ENCODE data around the gene FCMR. TPM values are rescaled to one million over a fixed set of nuclear protein-coding genes. Genes with fewer than 3 reads are reported as not detected.

Gene FCMR
- total and polyA plus RNA-seq, 10 of the 15 experiments (the other 5 are each of a cell fraction or from before 2014, with no cell fraction given) = 79.7 to 245 (median 123) TPM

DNA sequence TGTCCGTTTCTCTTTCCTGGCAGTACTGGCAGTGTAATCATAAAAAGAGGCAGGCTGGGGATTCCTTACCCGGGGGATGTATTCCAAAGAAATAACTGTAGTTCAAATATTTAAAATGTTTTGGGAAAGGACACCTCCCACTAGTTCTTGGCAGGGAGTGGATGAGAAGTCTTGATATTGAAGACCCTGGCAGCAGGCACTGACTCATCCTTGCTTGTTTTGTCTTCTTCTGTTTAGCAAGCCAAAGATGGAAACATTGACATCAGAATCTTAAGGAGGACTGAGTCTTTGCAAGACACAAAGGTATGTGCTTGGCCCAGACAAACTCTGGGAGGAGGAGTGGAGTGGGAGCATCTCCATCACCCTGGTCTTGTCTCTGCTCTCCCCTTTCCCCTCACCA lies 55.7 kb downstream of the FCMR start (continued):
- TF ChIP-seq, protein P1, sequence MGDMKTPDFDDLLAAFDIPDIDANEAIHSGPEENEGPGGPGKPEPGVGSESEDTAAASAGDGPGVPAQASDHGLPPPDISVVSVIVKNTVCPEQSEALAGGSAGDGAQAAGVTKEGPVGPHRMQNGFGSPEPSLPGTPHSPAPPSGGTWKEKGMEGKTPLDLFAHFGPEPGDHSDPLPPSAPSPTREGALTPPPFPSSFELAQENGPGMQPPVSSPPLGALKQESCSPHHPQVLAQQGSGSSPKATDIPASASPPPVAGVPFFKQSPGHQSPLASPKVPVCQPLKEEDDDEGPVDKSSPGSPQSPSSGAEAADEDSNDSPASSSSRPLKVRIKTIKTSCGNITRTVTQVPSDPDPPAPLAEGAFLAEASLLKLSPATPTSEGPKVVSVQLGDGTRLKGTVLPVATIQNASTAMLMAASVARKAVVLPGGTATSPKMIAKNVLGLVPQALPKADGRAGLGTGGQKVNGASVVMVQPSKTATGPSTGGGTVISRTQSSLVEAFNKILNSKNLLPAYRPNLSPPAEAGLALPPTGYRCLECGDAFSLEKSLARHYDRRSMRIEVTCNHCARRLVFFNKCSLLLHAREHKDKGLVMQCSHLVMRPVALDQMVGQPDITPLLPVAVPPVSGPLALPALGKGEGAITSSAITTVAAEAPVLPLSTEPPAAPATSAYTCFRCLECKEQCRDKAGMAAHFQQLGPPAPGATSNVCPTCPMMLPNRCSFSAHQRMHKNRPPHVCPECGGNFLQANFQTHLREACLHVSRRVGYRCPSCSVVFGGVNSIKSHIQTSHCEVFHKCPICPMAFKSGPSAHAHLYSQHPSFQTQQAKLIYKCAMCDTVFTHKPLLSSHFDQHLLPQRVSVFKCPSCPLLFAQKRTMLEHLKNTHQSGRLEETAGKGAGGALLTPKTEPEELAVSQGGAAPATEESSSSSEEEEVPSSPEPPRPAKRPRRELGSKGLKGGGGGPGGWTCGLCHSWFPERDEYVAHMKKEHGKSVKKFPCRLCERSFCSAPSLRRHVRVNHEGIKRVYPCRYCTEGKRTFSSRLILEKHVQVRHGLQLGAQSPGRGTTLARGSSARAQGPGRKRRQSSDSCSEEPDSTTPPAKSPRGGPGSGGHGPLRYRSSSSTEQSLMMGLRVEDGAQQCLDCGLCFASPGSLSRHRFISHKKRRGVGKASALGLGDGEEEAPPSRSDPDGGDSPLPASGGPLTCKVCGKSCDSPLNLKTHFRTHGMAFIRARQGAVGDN (IDR thresholded peaks at IDR 0.05) = no peak
- TF ChIP-seq MEF2B (IDR thresholded peaks at IDR 0.05; ENCODE audit: partially characterized antibody, poor library complexity, severe bottlenecking) = no peak
- TF ChIP-seq CHD1 (IDR thresholded peaks at IDR 0.05; ENCODE audit: low read depth, low read length) = no peak
- TF ChIP-seq FOS (IDR thresholded peaks at IDR 0.05; ENCODE audit: borderline replicate concordance, extremely low read depth, insufficient read length) = no peak

DNA sequence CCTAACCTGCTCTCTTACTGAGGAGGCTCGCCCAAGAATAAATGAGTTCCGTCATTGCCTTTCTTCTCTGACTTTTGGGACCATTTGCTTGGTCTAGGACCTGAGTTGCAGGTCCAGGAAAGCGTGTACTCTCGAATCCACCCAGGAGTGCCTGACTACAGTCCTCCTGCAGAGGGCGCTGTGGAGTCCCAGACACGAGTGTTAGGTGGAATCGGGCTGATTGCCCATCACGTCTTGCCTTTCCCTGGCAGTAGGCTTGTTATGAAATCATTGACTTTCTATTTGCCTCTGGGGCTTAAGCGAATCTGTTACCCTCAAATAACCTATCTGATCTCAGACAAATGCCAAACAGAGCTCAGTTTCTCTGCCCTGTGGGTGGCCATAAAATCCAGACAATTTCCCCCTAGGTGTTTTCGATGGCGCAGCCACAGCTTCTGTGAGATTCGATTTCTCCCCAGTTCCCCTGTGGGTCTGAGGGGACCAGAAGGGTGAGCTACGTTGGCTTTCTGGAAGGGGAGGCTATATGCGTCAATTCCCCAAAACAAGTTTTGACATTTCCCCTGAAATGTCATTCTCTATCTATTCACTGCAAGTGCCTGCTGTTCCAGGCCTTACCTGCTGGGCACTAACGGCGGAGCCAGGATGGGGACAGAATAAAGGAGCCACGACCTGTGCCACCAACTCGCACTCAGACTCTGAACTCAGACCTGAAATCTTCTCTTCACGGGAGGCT lies 56.6 kb downstream of the FCMR start, which contains the start of gene IL20:
Gene IL20 (plus strand): TSS at position 685 of the 733 bp plus-strand sequence. CDS start 230 bp downstream, outside the sequence.
- 28% methylated on average over 19 of the region's 19 CpGs for WGBS (ENCODE audit: insufficient coverage, insufficient replicate concordance, low lambda C conversion rate, missing lambda C conversion rate)
- Histone ChIP-seq H3K9ac (ENCODE audit: control insufficient read depth, insufficient read depth, low read length) (no peak within 1 kb of the TSS), H3K36me3 (ENCODE audit: control insufficient read depth in 2 of 2, insufficient read depth in 2 of 2, low read length in 1 of 2) (no peaks in the 10 kb centered on the region), H2AFZ (ENCODE audit: control insufficient read depth, low read depth, low read length) (no peak within 1 kb of the TSS), H4K20me1 (ENCODE audit: control insufficient read depth, insufficient read depth) (no peaks in the 10 kb centered on the region), H3K4me2 (ENCODE audit: control insufficient read depth, insufficient read depth) (no peak within 1 kb of the TSS), H3K27ac (ENCODE audit: control insufficient read depth, insufficient read depth) (no peak within 1 kb of the TSS), H3K4me1 (ENCODE audit: control insufficient read depth, insufficient read depth, low read length) (no peaks in the 10 kb centered on the region), H3K27me3 (replicated peaks in 1 of 2; ENCODE audit: control insufficient read depth in 2 of 2, insufficient read depth in 2 of 2, low read length in 1 of 2) (peaks cover 0 to 2% of the 10 kb centered on the region in 2 experiments; a peak in 1 of 4 replicates), H3K9me3 (replicated peaks; ENCODE audit: control insufficient read depth, insufficient read depth, low read length) (no peaks in the 10 kb centered on the region), H3K4me3 (no peak within 1 kb of the TSS), H3K79me2 (ENCODE audit: control insufficient read depth, insufficient read depth, low read length) (no peaks in the 10 kb centered on the region)
- ChIA-PET CTCF (interaction anchor here (0.6 to 7.3 kb wide), 33 partner anchors 9 to 1681 kb away, joined by 3 to 100 read pairs (median 5); no protein-coding TSS in a partner anchor), RAD21 (ENCODE audit: unreplicated experiment) (interaction anchor here (0.9 to 2.5 kb wide), 7 partner anchors 28 to 130 kb away, joined by 3 to 12 read pairs (median 4); no protein-coding TSS in a partner anchor), POLR2A (no interaction called here), SMC1A (ENCODE audit: uncharacterized antibody, unreplicated experiment) (interaction anchor here (0.7 to 3.9 kb wide), 15 partner anchors 14 to 118 kb away, joined by 3 to 23 read pairs (median 5); no protein-coding TSS in a partner anchor)
- peak; percentile 95 for ATAC-seq
- no TSS peak for BruUV-seq (replicated peaks)
- peak; percentile 31 for DNase-seq (ENCODE audit: low read depth, low spot score)
- peak; percentile 78 for FAIRE-seq
- in situ Hi-C loops (cut with MboI) (loop anchor here (5.0 kb wide), 1 partner anchor 117 kb away; no protein-coding TSS in a partner anchor), intact Hi-C loops (cut with micrococcal nuclease; ENCODE audit: unreplicated experiment) (loop anchor here (1.0 to 2.0 kb wide), 2 partner anchors 68 to 118 kb away; no protein-coding TSS in a partner anchor)
- TF ChIP-seq HDAC2 (IDR thresholded peaks at IDR 0.05) (no peak), JUND (IDR thresholded peaks at IDR 0.05; ENCODE audit: low read depth, low read length) (no peak), RUNX3 (IDR thresholded peaks at IDR 0.05; ENCODE audit: low read length) (no peak), ZNF217 (IDR thresholded peaks at IDR 0.05) (no peak), SIX5 (IDR thresholded peaks at IDR 0.05; ENCODE audit: low read depth, low read length, severe bottlenecking) (no peak), ZNF207 (IDR thresholded peaks at IDR 0.05; ENCODE audit: borderline replicate concordance) (no peak), RB1 (IDR thresholded peaks at IDR 0.05; ENCODE audit: borderline replicate concordance) (0 out of 2 replicates have a peak, but pooled peaks have one; percentile 45), SMC3 (IDR thresholded peaks at IDR 0.05; ENCODE audit: borderline replicate concordance, low read length) (peak; percentile 82)
- TF ChIP-seq, protein P2, sequence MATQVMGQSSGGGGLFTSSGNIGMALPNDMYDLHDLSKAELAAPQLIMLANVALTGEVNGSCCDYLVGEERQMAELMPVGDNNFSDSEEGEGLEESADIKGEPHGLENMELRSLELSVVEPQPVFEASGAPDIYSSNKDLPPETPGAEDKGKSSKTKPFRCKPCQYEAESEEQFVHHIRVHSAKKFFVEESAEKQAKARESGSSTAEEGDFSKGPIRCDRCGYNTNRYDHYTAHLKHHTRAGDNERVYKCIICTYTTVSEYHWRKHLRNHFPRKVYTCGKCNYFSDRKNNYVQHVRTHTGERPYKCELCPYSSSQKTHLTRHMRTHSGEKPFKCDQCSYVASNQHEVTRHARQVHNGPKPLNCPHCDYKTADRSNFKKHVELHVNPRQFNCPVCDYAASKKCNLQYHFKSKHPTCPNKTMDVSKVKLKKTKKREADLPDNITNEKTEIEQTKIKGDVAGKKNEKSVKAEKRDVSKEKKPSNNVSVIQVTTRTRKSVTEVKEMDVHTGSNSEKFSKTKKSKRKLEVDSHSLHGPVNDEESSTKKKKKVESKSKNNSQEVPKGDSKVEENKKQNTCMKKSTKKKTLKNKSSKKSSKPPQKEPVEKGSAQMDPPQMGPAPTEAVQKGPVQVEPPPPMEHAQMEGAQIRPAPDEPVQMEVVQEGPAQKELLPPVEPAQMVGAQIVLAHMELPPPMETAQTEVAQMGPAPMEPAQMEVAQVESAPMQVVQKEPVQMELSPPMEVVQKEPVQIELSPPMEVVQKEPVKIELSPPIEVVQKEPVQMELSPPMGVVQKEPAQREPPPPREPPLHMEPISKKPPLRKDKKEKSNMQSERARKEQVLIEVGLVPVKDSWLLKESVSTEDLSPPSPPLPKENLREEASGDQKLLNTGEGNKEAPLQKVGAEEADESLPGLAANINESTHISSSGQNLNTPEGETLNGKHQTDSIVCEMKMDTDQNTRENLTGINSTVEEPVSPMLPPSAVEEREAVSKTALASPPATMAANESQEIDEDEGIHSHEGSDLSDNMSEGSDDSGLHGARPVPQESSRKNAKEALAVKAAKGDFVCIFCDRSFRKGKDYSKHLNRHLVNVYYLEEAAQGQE (IDR thresholded peaks at IDR 0.05; ENCODE audit: low read depth, low read length) = no peak

Data from GM12878 (cell line).